A549 treated with ZK216348 at 1 μM for 4 hours (cell line): Measurements from ENCODE around the gene CTSH. TPM values are rescaled to one million over a fixed set of nuclear protein-coding genes. Genes with fewer than 3 reads are reported as not detected.

ENCODE experiments used
- total RNA-seq: library from RNA; stranded (reverse); fragments of 200-300 nt; extraction: Qiagen RNA extraction; gene quantifications from 5 replicates; pipeline ENCODE4 v1.2.3, GENCODE V29; 2022; ENCODE audit warnings: low read depth

Gene CTSH
- 42.2 to 52.4 TPM (median 47.0 TPM) in 5 replicates for total RNA-seq

DNA sequence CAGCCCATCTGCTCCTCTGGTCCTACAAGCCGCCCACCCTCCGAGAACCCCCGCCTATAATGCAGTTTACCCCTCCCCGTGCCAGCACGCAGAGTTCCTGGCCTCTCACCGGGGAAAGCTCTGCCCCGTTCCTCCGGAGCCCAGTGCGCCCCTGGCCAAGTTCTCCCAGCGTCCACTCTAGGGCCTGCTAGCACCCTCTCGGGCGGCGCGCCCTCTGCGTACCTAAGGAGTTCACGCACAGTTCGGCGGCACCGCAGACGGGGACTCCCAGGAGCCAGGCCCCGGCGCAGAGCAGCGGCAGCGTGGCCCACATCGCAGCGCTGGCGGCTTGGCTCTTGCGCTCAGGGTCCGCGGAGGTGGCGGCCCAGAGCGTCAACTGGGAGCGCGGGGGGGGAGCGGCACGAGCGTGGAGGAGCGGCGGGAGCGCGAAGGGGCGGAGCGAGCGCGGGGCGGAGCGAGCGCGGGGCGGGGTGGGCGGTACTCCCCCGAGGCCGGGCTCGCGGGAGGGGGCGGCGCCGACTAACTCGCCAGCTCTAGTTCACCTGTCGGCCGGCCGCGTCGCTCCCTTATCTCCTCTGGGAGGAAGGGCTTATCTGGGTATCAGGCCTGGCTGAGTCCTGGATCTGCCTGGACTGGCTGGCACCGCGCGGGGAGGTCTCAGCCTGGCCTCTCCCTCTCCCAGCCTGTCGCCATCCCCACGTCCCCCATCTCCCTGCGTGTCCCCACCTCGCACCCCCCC is at the start of gene CTSH:
Gene CTSH (minus strand): TSS at position 378 of the 739 bp plus-strand sequence. CDS start 65 bp downstream, at position 313.

GRCh38 chr15:78872155-78872971 is 72.5 kb downstream of the CTSH start, which contains the start of gene MORF4L1:
MORF4L1 (plus strand) TSS chr15:78872890; CDS start chr15:78873018, 128 bp downstream.

Other genes with a start within 250 kb of the CTSH start
- 3.0 to 9.7 TPM (median 7.5 TPM) in 5 replicates for gene ADAMTS7, start 133.6 kb downstream of the CTSH start, total RNA-seq
- 356 to 978 TPM (median 364 TPM) in 5 replicates for gene MORF4L1, start 72.2 kb downstream of the CTSH start, total RNA-seq
- gene RASGRF1, start 145.7 kb upstream of the CTSH start, total RNA-seq = 0.32 to 1.9 TPM (median 0.54 TPM) in 5 replicates